Measurements from ENCODE around the gene TIMM13.

The TIMM13 gene

GRCh38 chr19:2380567-2380966, 46.8 kb downstream of the TIMM13 start:
- DNase-seq = no peak

- no peak for DNase-seq
Measured at GRCh38 chr19:2376784-2377519, 50.4 kb downstream of the TIMM13 start.

All from T-helper 9 cell (primary cell).